RWPE1 (cell line): Measurements from ENCODE around the gene GALNTL6.

ENCODE experiments used
- CTCF ChIA-PET: fragments of 350-600 bp; sonication (Branson Sonifier 250); formaldehyde crosslinking; extraction: SDS; loops from one replicate; lab custom pipeline; 2021; lab: Yijun Ruan, JAX
- POLR2A ChIA-PET: fragments of 400-600 bp; formaldehyde crosslinking; extraction: SDS; loops from one replicate; lab custom pipeline; 2020; ENCODE audit warnings: antibody characterized with exemption; ENCODE audit not compliant: low non-redundant PET; lab: Yijun Ruan, JAX
- DNase-seq: peaks from one replicate; pipeline ENCODE4 v3.0.0; 2012; ENCODE audit warnings: low spot score
- H3K27ac ChIP-seq: fragments of 450-650 bp; 2 replicates; pipeline ENCODE4 v1.5.1; 2017
- CTCF ChIP-seq: fragments of 450-650 bp; conservative IDR thresholded peaks from 2 replicates; pipeline ENCODE4 v1.5.1; 2017; ENCODE audit warnings: low read depth, mild to moderate bottlenecking

Gene GALNTL6

DNA sequence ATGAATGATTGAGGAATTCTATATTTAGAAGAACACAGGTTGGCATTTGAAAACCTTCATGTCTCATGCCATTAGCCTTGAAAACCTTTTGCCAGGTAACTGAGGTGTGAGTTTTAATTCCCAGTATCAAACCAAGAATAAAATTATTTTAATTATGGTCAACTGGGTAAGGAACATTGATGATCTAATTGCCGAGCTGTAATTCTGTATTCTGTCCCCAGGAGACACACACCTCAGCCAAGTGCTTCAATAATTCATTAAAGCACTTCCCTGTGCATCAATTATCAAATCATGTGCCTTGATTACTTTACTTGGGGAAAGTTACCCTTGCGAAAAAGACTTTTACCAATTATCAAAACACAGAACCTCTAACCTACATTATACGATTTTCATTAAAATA lies 1023.5 kb downstream of the GALNTL6 start:
- no peak overlapping the region for H3K27ac ChIP-seq
- CTCF ChIA-PET: interaction anchor here (0.6 kb wide), 1 partner anchor 651 kb away, joined by 3 read pairs; no protein-coding TSS in a partner anchor
- no peak for TF ChIP-seq CTCF
- no peak for DNase-seq
- POLR2A ChIA-PET: no interaction called here

DNA sequence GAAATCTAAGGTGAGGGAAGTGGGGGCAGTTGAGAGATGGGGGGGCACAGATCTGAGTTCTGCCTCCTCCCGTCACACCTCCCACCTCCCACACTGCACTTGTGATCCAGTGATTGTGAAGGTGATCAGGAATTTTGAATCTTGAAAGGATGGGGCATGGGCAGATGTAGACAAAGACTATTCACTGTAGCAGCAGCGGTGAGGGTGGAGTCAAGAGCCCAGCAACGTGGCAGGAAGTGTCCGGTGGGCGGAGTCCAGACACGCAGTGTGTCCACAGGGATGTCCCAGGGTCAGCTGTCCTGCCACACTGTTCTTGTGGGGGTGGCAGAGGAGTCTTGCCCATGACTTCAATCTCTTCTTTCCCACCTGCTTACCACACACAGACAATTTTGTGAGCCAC lies 1024.9 kb downstream of the GALNTL6 start:
- ChIA-PET CTCF (interaction anchor here (0.6 kb wide), 1 partner anchor 14 kb away, joined by 5 read pairs; no protein-coding TSS in a partner anchor), POLR2A (no interaction called here)
- no peak for TF ChIP-seq CTCF
- H3K27ac ChIP-seq: no peak overlapping the region
- no peak for DNase-seq

GRCh38 chr4:172838943-172839342 lies 1025.7 kb downstream of the GALNTL6 start:
- no peak for TF ChIP-seq CTCF
- ChIA-PET POLR2A (no interaction called here), CTCF (no interaction called here)
- DNase-seq: no peak
- no peak overlapping the region for H3K27ac ChIP-seq

DNA sequence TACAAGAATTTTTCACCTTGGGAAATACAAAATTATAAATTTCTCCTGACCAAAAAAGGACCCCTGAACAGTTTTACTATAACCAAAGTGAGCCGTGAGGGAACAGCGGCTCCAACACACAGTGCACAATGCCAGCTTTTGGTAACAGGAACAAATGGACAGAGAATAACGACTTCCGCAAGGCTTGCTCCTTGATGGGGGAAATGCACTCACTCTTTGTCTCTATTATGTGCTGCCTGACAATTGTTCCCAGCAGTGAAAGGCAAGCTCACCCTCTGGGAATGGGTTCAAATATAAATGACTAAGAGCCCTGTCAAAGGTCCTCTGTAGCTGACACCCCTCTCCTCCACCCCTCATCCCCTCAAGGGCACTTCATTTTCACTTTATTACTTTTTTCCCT lies 1029.6 kb downstream of the GALNTL6 start:
- TF ChIP-seq CTCF: no peak
- POLR2A ChIA-PET: no interaction called here
- CTCF ChIA-PET: no interaction called here

GRCh38 chr4:172843192-172843591 lies 1030.0 kb downstream of the GALNTL6 start:
- H3K27ac ChIP-seq: no peak overlapping the region
- POLR2A ChIA-PET: no interaction called here
- TF ChIP-seq CTCF: no peak
- CTCF ChIA-PET: no interaction called here
- DNase-seq: no peak

More for the DNA sequence above, 1029.6 kb downstream of the GALNTL6 start:
- H3K27ac ChIP-seq: no peak overlapping the region
- DNase-seq: no peak

- no peak overlapping the region for H3K27ac ChIP-seq
- no peak for TF ChIP-seq CTCF
- no peak for DNase-seq
- POLR2A ChIA-PET: interaction anchor here (0.7 kb wide), 1 partner anchor 55 kb away, joined by 6 read pairs; no protein-coding TSS in a partner anchor
- CTCF ChIA-PET: no interaction called here
Measured at GRCh38 chr4:172844556-172844955, 1031.4 kb downstream of the GALNTL6 start.
